Measurements from ENCODE around the gene XYLB.

XYLB gene

GRCh38 chr3:38325256-38325655, 21.3 kb upstream of the XYLB start:
- no peak for DNase-seq

GRCh38 chr3:38327335-38328009, 19.1 kb upstream of the XYLB start:
- DNase-seq = no peak

- DNase-seq = no peak
Observed at GRCh38 chr3:38331257-38332022, 15.1 kb upstream of the XYLB start.

GRCh38 chr3:38332201-38332600, 14.4 kb upstream of the XYLB start:
- DNase-seq = no peak

GRCh38 chr3:38334142-38335055, 12.2 kb upstream of the XYLB start:
- no peak for DNase-seq

GRCh38 chr3:38335263-38335662, 11.3 kb upstream of the XYLB start:
- DNase-seq = no peak

- no peak for DNase-seq
Observed at GRCh38 chr3:38337703-38338102, 8.9 kb upstream of the XYLB start.

- no peak for DNase-seq
Observed at GRCh38 chr3:38343797-38344594, 2.6 kb upstream of the XYLB start.

GRCh38 chr3:38345879-38346586, 552 bp upstream of the XYLB start:
- DNase-seq = no peak

- DNase-seq = no peak
Observed at GRCh38 chr3:38347421-38348200, 1.0 kb downstream of the XYLB start.

GRCh38 chr3:38348903-38349302, 2.3 kb downstream of the XYLB start:
- DNase-seq = no peak

GRCh38 chr3:38349684-38350359, 3.2 kb downstream of the XYLB start:
- DNase-seq = no peak

- no peak for DNase-seq
Observed at GRCh38 chr3:38353151-38353550, 6.6 kb downstream of the XYLB start.

- DNase-seq = no peak
Observed at GRCh38 chr3:38354588-38355330, 8.2 kb downstream of the XYLB start.

- no peak for DNase-seq
Observed at GRCh38 chr3:38359038-38359437, 12.5 kb downstream of the XYLB start.

GRCh38 chr3:38360345-38360744, 13.8 kb downstream of the XYLB start:
- DNase-seq = no peak

GRCh38 chr3:38361496-38361895, 14.9 kb downstream of the XYLB start:
- no peak for DNase-seq

GRCh38 chr3:38362825-38363224, 16.2 kb downstream of the XYLB start:
- no peak for DNase-seq

GRCh38 chr3:38364721-38365400, 18.3 kb downstream of the XYLB start:
- DNase-seq = no peak
